Activated naive CD8-positive, alpha-beta T cell treated with anti-CD3 and anti-CD28 coated beads, Interleukin-2, amount 50 U/mL, for 24 hours (primary cell): Measurements from ENCODE around the gene LINS1.

Source experiments
- ATAC-seq: fragments of 150-1000 bp; cut with Tn5 transposase; one replicate; pipeline ENCODE4 v1.10.0; 2021
- DNase-seq: peaks from one replicate; pipeline ENCODE4 v3.0.0; 2021
- H3K27ac Mint-ChIP-seq: one replicate; pipeline ENCODE4 v1.8.0; 2021; ENCODE audit warnings: mild to moderate bottlenecking, mixed read lengths
- H3K27me3 Mint-ChIP-seq: one replicate; pipeline ENCODE4 v1.8.0; 2021; ENCODE audit warnings: mixed read lengths
- H3K36me3 Mint-ChIP-seq: one replicate; pipeline ENCODE4 v1.8.0; 2021; ENCODE audit warnings: low read depth, mixed read lengths
- H3K4me1 Mint-ChIP-seq: one replicate; pipeline ENCODE4 v1.8.0; 2021; ENCODE audit warnings: mixed read lengths
- H3K4me3 Mint-ChIP-seq: one replicate; pipeline ENCODE4 v1.8.0; 2021; ENCODE audit warnings: mild to moderate bottlenecking, moderate library complexity, mixed read lengths
- H3K9me3 Mint-ChIP-seq: one replicate; pipeline ENCODE4 v1.8.0; 2021; ENCODE audit warnings: mixed read lengths

The LINS1 gene, protein sequence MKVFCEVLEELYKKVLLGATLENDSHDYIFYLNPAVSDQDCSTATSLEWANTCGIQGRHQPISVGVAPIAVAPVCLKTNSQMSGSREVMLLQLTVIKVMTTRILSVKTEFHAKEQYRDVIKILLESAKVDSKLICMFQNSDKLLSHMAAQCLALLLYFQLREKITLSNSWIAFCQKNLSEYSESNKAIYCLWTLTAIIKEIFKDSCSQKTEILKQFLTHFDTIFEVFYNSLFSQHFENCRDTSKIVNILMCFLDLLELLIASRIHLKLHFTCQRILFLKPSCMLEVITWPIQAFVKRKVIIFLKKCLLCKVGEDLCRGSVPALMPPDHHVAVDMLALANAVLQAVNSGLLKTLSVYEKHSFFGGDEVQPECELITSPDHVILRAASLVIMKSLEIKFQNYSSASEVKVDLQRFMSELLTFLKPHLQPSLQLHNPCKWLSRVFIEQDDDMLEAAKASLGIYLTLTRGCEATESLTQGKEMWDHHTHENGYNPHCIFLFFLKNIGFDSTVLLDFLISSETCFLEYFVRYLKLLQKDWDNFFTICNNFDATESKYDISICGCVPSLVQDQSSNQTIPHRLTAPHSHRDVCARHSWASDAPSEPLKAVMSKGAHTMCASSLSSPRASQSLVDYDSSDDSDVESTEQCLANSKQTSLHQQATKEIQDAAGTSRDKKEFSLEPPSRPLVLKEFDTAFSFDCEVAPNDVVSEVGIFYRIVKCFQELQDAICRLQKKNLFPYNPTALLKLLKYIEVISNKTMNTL

GRCh38 chr15:100602064-100602822, at the start of gene LINS1, which contains the start of gene ASB7:
Gene LINS1 (minus strand): TSS chr15:100602184. CDS start chr15:100580842, 21,342 bp downstream.
Gene ASB7 (plus strand): TSS chr15:100602589. CDS start chr15:100612217, 9,628 bp downstream.
- Mint-ChIP-seq H3K27ac (no peak within 1 kb of the TSS), H3K4me1 (peaks cover 57% of the 10 kb centered on the region), H3K4me3 (no peak within 1 kb of the TSS), H3K27me3 (no peaks in the 10 kb centered on the region), H3K36me3 (peaks cover 22% of the 10 kb centered on the region), H3K9me3 (no peaks in the 10 kb centered on the region)
- DNase-seq (peak; percentile 99), ATAC-seq (peak; percentile 91)

DNA sequence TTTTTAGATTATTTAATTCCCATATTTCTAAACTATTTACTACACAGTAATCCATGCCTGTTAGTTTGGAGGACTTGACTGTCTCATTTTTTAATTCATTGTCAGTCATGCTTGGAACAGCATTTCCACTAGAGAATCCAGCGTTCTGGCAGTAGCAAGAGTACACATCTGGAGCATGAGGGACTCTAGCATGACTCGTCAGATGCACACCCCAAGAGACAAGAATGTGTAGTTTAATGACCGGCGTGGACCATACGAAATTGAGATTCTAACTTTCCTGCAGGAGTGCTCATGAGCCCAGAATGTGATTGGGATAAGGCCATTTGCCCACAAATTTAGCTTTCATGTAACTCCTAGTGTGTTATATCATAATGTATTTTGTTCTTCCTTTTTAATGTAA, 49.3 kb upstream of the LINS1 start:
- DNase-seq (no peak), ATAC-seq (no peak)
- Mint-ChIP-seq H3K9me3 (no peaks in the 10 kb centered on the region), H3K4me3 (no peak overlapping the region), H3K36me3 (peaks cover 4% of the 10 kb centered on the region), H3K27me3 (no peaks in the 10 kb centered on the region), H3K4me1 (no peaks in the 10 kb centered on the region), H3K27ac (no peak overlapping the region)

- Mint-ChIP-seq H3K27ac (no peak overlapping the region), H3K36me3 (peaks cover 4% of the 10 kb centered on the region)
Measured at GRCh38 chr15:100650685-100651084, 48.7 kb upstream of the LINS1 start.

DNA sequence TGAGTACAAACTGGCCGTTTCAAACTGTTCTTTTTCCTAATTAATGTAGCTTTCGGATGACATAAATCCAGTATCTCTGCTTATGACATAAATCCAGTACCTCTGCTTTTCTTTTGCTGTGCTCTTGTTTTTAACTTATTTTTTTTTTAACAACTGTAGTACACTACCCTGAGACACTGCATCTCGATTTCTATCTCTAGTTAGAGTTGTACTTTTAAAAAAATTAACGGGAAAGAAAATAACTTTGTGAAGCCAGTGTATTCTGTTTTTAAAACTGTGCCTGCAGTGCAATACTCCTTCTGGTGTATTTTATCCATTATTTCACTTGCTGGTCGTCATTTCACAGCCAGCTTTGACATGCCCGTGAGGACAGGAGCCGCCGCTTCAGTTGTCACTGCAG, 47.0 kb upstream of the LINS1 start:
- Mint-ChIP-seq H3K27me3 (no peaks in the 10 kb centered on the region), H3K4me1 (no peaks in the 10 kb centered on the region), H3K27ac (no peak overlapping the region), H3K4me3 (no peak overlapping the region), H3K36me3 (peaks cover 4% of the 10 kb centered on the region), H3K9me3 (no peaks in the 10 kb centered on the region)
- DNase-seq (no peak), ATAC-seq (no peak)

More at GRCh38 chr15:100650685-100651084, 48.7 kb upstream of the LINS1 start:
- Mint-ChIP-seq H3K4me3 (no peak overlapping the region), H3K27me3 (no peaks in the 10 kb centered on the region), H3K4me1 (no peaks in the 10 kb centered on the region), H3K9me3 (no peaks in the 10 kb centered on the region)
- DNase-seq: no peak
- ATAC-seq: no peak

- no peak for ATAC-seq
- Mint-ChIP-seq H3K27me3 (no peaks in the 10 kb centered on the region), H3K27ac (no peak overlapping the region), H3K36me3 (peaks cover 4% of the 10 kb centered on the region), H3K9me3 (no peaks in the 10 kb centered on the region), H3K4me1 (peaks cover 10% of the 10 kb centered on the region), H3K4me3 (no peak overlapping the region)
- DNase-seq: no peak
Measured at GRCh38 chr15:100645671-100646070, 43.7 kb upstream of the LINS1 start.

DNA sequence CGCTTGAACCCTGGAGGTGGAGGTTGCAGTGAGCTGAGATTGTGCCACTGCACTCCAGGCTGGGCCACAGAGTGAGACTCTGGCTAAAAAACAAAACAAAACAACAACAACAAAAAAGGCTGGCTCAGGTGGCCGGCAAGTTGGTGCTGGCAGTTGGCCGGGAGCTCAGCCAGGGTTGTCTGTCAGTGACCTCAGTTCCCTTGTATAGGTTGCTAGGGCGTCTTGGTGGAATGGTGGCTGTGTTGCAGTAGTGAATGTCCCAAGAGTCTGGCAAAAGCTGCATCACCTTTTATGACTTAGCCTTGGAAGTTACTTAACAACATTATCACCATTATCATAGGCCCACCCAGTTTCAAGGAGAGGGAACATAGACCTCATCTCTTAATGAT, 41.0 kb upstream of the LINS1 start:
- H3K9me3 Mint-ChIP-seq: no peaks in the 10 kb centered on the region
- no peak overlapping the region for H3K4me3 Mint-ChIP-seq
- no peak overlapping the region for H3K27ac Mint-ChIP-seq
- no peaks in the 10 kb centered on the region for H3K36me3 Mint-ChIP-seq
- H3K4me1 Mint-ChIP-seq: peaks cover 19% of the 10 kb centered on the region
- H3K27me3 Mint-ChIP-seq: no peaks in the 10 kb centered on the region
- DNase-seq (no peak), ATAC-seq (no peak)

DNA sequence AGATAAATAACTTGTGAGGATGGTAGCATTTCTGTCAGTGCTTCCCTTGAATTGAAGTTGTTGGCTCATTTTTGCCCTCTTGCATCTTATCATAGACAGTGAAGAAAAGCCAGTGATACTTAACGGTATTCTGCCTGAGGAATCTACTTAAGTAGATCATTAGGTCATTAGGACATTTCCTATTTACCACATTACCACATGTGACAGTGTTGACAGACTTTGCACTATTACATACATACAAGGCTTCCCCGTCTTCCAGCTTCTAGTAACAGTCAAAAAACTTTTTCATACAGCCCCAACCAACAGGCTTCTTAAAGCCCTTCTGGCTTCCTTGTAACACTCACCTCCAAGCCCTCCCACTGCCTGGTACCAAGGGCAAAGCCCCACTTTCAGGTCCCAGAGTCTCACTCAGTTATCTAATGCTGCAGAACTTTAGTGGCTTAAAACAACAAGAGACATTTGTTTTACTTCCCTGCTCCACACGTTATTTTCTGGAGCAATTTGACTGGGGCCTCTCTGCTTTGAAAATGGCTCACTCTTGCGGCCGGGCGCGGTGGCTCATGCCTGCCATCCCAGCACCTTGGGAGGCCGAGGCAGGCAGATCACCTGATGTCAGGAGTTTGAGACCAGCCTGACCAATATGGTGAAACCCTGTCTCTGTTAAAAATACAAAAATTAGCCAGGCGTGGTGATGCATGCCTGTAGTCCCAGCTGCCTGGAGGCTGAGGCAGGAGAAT, 40.4 kb upstream of the LINS1 start:
- no peaks in the 10 kb centered on the region for H3K36me3 Mint-ChIP-seq
- DNase-seq (no peak), ATAC-seq (no peak)
- no peaks in the 10 kb centered on the region for H3K27me3 Mint-ChIP-seq
- peaks cover 22% of the 10 kb centered on the region for H3K4me1 Mint-ChIP-seq
- no peak overlapping the region for H3K27ac Mint-ChIP-seq
- no peak overlapping the region for H3K4me3 Mint-ChIP-seq
- H3K9me3 Mint-ChIP-seq: no peaks in the 10 kb centered on the region

DNA sequence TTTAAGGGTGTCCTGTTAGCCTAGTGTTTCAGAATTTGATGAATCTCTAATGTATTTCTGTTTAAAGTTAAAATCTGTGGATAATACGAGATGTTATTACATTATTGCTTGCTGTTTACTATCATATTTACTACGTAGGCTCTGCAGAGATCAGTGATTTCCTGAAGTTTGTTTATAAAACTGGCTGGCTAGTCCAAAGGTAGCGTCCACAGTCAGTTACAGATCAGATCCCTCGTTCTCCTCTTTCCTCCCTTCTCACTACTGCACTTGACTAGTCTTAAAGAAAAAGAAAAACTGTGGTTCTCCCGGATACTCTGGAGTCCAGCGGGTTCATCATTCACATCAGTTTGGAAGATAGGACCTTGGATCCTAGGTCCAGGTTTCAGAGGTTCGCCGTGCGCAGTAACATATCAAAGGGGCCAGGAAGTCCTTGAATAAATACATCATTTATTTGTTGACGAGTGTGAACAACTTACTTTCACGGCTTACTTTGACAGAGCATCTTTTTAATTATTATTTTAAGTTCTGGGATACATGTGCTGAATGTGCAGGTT, 36.3 kb upstream of the LINS1 start:
- no peak overlapping the region for H3K4me3 Mint-ChIP-seq
- no peaks in the 10 kb centered on the region for H3K27me3 Mint-ChIP-seq
- H3K27ac Mint-ChIP-seq: no peak overlapping the region
- peaks cover 5% of the 10 kb centered on the region for H3K36me3 Mint-ChIP-seq
- no peaks in the 10 kb centered on the region for H3K9me3 Mint-ChIP-seq
- DNase-seq (no peak), ATAC-seq (no peak)
- peaks cover 43% of the 10 kb centered on the region for H3K4me1 Mint-ChIP-seq

DNA sequence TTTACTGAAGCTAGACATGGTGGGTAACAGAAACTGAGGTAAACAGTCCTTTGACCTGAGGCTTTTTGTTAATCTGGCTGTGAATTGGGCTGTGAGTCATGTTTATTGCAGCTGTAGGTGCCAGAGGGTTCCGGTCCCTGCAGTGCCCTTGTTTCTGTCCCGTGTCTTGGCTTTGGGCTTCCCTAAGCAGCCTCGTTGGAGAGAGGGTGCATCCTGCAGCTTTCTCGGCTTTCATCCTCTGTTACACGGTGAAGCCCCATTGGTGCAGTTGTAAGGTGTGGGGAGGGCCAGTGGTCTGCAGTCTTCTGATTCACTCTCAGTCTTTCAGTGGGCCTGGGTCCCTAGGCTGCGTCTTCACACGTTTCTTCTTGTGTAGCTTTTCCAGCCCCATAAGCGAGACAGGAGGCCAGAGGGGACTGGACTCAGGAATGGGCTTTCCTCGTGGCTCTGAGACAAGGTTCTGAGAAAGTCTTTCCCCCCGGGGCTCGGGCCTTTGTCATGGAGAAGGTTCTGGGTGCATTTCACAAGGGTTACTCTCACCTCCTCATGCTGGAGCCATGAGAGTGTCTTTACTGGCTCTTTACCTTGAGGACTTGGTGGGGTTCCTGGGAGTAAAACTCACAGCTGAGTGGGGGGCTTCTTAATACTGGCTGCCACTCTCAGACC, 33.6 kb upstream of the LINS1 start:
- ATAC-seq (no peak), DNase-seq (no peak)
- peaks cover 35% of the 10 kb centered on the region for H3K4me1 Mint-ChIP-seq
- H3K27me3 Mint-ChIP-seq: no peaks in the 10 kb centered on the region
- peaks cover 21% of the 10 kb centered on the region for H3K36me3 Mint-ChIP-seq
- no peaks in the 10 kb centered on the region for H3K9me3 Mint-ChIP-seq
- H3K27ac Mint-ChIP-seq: no peak overlapping the region
- H3K4me3 Mint-ChIP-seq: no peak overlapping the region

GRCh38 chr15:100633763-100634075, 31.7 kb upstream of the LINS1 start:
- DNase-seq (no peak), ATAC-seq (no peak)
- peaks cover 28% of the 10 kb centered on the region for H3K36me3 Mint-ChIP-seq
- H3K27ac Mint-ChIP-seq: no peak overlapping the region
- no peaks in the 10 kb centered on the region for H3K9me3 Mint-ChIP-seq
- H3K4me3 Mint-ChIP-seq: no peak overlapping the region
- peaks cover 31% of the 10 kb centered on the region for H3K4me1 Mint-ChIP-seq
- H3K27me3 Mint-ChIP-seq: no peaks in the 10 kb centered on the region

DNA sequence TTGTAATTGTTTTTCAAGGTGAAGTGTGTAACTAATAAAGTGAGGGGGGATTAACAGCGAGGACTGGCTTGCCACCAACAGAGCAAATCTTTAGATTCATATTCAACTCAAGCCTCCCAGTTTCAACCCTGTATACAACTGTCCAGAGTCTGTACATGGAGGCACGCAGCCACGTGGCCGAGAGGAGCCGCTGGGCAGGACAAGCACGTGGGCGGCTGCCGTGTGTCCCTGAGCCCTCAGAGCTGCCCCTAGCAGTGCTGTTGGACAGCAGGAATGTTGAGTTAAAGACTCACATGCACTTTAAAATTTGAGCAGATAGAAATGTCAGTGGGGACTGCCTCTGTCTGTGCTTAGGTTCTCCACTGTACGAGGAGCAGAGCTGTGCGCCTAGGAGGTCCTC, 29.8 kb upstream of the LINS1 start:
- no peak for ATAC-seq
- H3K27me3 Mint-ChIP-seq: no peaks in the 10 kb centered on the region
- H3K36me3 Mint-ChIP-seq: peaks cover 28% of the 10 kb centered on the region

DNA sequence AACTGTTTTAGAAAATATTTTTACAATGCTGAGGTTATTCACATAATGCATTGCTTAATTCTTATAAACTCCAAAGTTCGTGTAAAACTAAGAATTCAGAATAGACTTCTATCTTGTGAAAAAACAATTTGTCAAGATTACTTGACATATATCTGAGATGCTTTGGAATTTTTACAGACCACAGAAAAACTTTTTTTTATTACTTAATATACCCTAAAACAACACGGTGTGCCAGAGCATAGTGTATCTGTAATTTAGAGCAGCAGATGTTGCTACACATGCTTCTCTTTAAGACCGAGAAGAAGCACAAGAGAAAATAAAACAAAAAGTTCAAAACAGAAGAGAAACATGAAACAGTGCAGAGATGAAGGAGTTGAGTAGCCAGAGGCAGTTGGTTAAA, 26.8 kb upstream of the LINS1 start:
- H3K4me3 Mint-ChIP-seq: no peak overlapping the region
- ATAC-seq (no peak), DNase-seq (no peak)
- no peak overlapping the region for H3K27ac Mint-ChIP-seq
- H3K4me1 Mint-ChIP-seq: peaks cover 9% of the 10 kb centered on the region
- H3K36me3 Mint-ChIP-seq: peaks cover 23% of the 10 kb centered on the region
- no peaks in the 10 kb centered on the region for H3K27me3 Mint-ChIP-seq
- H3K9me3 Mint-ChIP-seq: no peaks in the 10 kb centered on the region

More for the DNA sequence above, 29.8 kb upstream of the LINS1 start:
- no peak overlapping the region for H3K27ac Mint-ChIP-seq
- DNase-seq: no peak
- H3K4me3 Mint-ChIP-seq: no peak overlapping the region
- H3K4me1 Mint-ChIP-seq: peaks cover 19% of the 10 kb centered on the region
- no peaks in the 10 kb centered on the region for H3K9me3 Mint-ChIP-seq

GRCh38 chr15:100627789-100628395, 25.9 kb upstream of the LINS1 start:
- Mint-ChIP-seq H3K27me3 (no peaks in the 10 kb centered on the region), H3K36me3 (peaks cover 22% of the 10 kb centered on the region), H3K9me3 (no peaks in the 10 kb centered on the region), H3K4me1 (peaks cover 3% of the 10 kb centered on the region), H3K27ac (no peak overlapping the region), H3K4me3 (no peak overlapping the region)
- DNase-seq (peak; percentile 49), ATAC-seq (peak; percentile 76)
